ENCODE data around the gene RBM4. TPM values are rescaled to one million over a fixed set of nuclear protein-coding genes. Genes with fewer than 3 reads are reported as not detected.

Gene RBM4
- total and polyA plus RNA-seq, 9 of the 15 experiments (the other 6 are each of a cell fraction or from before 2014, with no cell fraction given), result 81.6 to 233 (median 122) TPM

DNA sequence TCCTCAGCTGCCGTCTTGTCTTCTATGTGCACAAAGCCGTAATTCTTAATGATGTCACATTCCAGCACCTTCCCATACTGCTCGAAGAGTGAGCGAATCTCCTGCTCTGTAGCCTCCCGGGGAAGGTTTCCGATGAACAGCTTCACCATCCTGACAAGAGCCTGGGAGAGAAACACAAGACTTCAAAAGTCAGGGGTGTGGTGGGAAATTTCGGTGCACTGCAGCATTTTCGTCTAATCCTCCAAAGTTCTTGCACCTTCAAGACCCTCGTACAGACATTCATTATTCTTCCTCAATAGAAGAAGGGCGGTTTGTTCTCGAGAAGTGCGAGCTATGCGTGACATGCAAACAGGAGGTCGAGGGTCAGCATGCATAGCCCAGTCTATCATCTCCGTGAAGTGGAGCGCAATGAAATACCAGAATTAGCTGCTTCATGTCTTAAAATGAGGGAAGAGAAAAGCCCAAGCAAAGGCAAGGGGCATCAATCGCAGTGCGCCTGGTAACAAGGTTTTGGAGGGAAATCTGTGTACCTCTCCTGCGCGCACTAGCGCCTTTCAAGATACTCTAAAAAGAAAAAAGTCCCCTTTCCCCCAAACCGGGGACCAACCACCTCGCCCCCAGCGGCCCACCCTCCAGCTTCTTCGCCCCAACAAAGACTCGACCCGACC is 38.6 kb downstream of the RBM4 start:
- no peaks in the 10 kb centered on the region for H3K9me1 ChIP-seq (ENCODE audit: control insufficient read depth, insufficient read depth, low read length)
- in situ Hi-C loops (cut with MboI) (no loop called here), intact Hi-C loops (cut with micrococcal nuclease) (loop anchor here (5.0 kb wide), 4 partner anchors 85 to 240 kb away; partner anchors contain the start of genes CCDC87, CCS, DPP3 and MRPL11)
- H4K20me1 ChIP-seq (replicated peaks; ENCODE audit: control insufficient read depth, insufficient read depth, low read length), result no peaks in the 10 kb centered on the region
- peaks cover 21% of the 10 kb centered on the region for H3K36me3 ChIP-seq (ENCODE audit: control insufficient read depth, insufficient read depth, low read length)
- H3K4me1 ChIP-seq (replicated peaks in 1 of 2; ENCODE audit: control insufficient read depth in 2 of 2, insufficient read depth in 2 of 2, low read length in 2 of 2), result peaks cover 23 to 31% of the 10 kb centered on the region in 2 experiments; a peak in 4 of 5 replicates
- WGBS (ENCODE audit: insufficient coverage, low coverage, missing lambda C conversion rate), result 8% methylated on average over 18 of the region's 27 CpGs
- peak overlapping the region; percentile 94 for H2AFZ ChIP-seq (ENCODE audit: low read depth, low read length)
- BruUV-seq (replicated peaks), result TSS peak; percentile 58
- ATAC-seq, result no peak
- no peak for DNase-seq (ENCODE audit: extremely low read depth in 1 of 4, low spot score in 3 of 4)
- peak overlapping the region; percentile 94 for H3K4me2 ChIP-seq (ENCODE audit: insufficient read depth, low read length)
- ChIA-PET CTCF (ENCODE audit: low intra/inter-chr PET ratio) (interaction anchor here (1.3 to 5.0 kb wide), 3 partner anchors 98 to 364 kb away, joined by 4 to 139 read pairs (median 11); no protein-coding TSS in a partner anchor), POLR2A (interaction anchor here (0.5 to 2.4 kb wide), 32 partner anchors 9 to 436 kb away, joined by 3 to 18 read pairs (median 4); partner anchors contain the start of genes DPP3 and RBM4)
- peak; percentile 85 for FAIRE-seq
- H3K27ac ChIP-seq (ENCODE audit: extremely low read depth, low read depth, low read length), result peak overlapping the region; percentile 93
- H3K27me3 ChIP-seq (ENCODE audit: control insufficient read depth in 2 of 2, insufficient read depth in 2 of 2, low read length in 2 of 2), result no peaks in the 10 kb centered on the region
- H3K79me2 ChIP-seq (ENCODE audit: control insufficient read depth, insufficient read depth, low read length), result peaks cover 42% of the 10 kb centered on the region
- H3K9ac ChIP-seq (ENCODE audit: insufficient read depth in 1 of 2, low read depth in 2 of 2, low read length in 2 of 2), result peak overlapping the region; percentile 90 to 94
- peak overlapping the region; percentile 59 for H3K4me3 ChIP-seq
- no peaks in the 10 kb centered on the region for H3K9me3 ChIP-seq (replicated peaks; ENCODE audit: control insufficient read depth, insufficient read depth, low read depth, low read length)
- TF ChIP-seq CBX8 (IDR thresholded peaks at IDR 0.05; ENCODE audit: borderline replicate concordance, extremely low read depth, low read depth, low read length, poor library complexity, severe bottlenecking), result no peak
- no peak for TF ChIP-seq PHB2 (IDR thresholded peaks at IDR 0.05; ENCODE audit: low read depth)
- no peak for TF ChIP-seq ZEB2 (IDR thresholded peaks at IDR 0.05)
- TF ChIP-seq, protein P1, sequence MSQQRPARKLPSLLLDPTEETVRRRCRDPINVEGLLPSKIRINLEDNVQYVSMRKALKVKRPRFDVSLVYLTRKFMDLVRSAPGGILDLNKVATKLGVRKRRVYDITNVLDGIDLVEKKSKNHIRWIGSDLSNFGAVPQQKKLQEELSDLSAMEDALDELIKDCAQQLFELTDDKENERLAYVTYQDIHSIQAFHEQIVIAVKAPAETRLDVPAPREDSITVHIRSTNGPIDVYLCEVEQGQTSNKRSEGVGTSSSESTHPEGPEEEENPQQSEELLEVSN (IDR thresholded peaks at IDR 0.05; ENCODE audit: borderline replicate concordance in 1 of 2, extremely low read depth in 1 of 2, insufficient read depth in 1 of 2, insufficient read length in 1 of 2, low read depth in 1 of 2, low read length in 1 of 2, poor library complexity in 1 of 2, severe bottlenecking in 1 of 2), result peak; percentile 16 to 70
- TF ChIP-seq ZNF12 (CRISPR knock-in tag; IDR thresholded peaks at IDR 0.05), result peak; percentile 58; the same call in 1 of the 2 replicates
- no peak for TF ChIP-seq HNRNPK (IDR thresholded peaks at IDR 0.05; ENCODE audit: low read depth, low read length, poor library complexity, severe bottlenecking)
- no peak for TF ChIP-seq SRF (CRISPR knock-in tag; IDR thresholded peaks at IDR 0.05)
- TF ChIP-seq TAF1 (IDR thresholded peaks at IDR 0.05; ENCODE audit: control insufficient read depth, extremely low read depth, insufficient read depth, low read length, severe bottlenecking), result no peak
- TF ChIP-seq, protein P2, sequence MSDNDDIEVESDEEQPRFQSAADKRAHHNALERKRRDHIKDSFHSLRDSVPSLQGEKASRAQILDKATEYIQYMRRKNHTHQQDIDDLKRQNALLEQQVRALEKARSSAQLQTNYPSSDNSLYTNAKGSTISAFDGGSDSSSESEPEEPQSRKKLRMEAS (CRISPR knock-in tag; IDR thresholded peaks at IDR 0.05), result 0 out of 2 replicates have a peak, but pooled peaks have one; percentile 8
- TF ChIP-seq, protein P3, sequence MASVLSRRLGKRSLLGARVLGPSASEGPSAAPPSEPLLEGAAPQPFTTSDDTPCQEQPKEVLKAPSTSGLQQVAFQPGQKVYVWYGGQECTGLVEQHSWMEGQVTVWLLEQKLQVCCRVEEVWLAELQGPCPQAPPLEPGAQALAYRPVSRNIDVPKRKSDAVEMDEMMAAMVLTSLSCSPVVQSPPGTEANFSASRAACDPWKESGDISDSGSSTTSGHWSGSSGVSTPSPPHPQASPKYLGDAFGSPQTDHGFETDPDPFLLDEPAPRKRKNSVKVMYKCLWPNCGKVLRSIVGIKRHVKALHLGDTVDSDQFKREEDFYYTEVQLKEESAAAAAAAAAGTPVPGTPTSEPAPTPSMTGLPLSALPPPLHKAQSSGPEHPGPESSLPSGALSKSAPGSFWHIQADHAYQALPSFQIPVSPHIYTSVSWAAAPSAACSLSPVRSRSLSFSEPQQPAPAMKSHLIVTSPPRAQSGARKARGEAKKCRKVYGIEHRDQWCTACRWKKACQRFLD (CRISPR knock-in tag; IDR thresholded peaks at IDR 0.05), result no peak
- TF ChIP-seq, protein P4, sequence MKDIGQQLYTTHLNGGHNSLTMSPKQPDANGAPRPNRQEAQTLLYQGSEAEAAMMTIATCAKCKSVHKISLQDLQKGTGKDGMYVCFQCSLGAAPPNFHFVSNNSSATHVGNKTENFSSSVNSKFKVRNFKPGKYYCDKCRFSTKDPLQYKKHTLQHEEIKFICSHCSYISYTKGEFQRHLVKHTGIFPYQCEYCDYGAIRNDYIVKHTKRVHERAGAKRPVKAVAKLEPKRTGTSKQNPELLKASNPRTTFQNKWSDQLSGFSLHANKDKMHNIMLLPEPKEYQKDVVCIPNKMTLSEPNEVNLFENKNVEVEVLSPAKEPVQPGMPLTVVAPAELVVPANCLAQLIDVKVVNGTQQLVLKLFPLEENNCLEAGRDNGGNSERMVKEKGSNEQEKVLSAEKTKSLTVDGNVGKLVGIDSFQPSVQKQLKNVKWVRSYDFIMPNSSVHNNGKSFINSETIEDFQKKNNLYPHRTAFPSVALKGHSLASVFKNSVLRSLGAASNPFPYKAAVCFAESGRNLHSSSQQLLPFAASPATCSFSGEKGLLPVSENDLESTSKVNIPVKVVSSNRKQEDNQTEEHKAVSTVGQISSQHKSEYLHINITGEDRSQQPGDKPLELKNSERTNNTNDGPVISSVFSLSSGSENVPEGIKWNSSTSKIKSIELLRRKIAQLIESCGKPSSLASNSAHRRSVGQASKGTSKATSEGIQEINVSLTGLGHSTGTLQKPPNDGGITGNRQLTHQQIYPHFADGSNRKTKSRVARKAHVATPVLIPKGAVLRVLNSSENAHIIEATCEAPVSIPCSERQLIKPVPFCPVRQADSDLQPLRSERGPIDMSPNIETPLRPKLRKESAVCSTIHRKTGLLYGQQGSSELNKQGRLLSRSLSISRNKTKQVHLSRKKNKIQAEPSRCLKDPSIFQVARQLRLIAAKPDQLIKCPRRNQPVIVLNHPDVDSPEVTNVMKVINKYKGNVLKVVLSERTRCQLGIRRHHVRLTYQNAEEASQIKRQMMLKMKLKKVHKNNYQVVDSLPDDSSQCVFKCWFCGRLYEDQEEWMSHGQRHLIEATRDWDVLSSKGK (CRISPR knock-in tag; IDR thresholded peaks at IDR 0.05), result no peak
